ENCODE results near the gene HSFX3. TPM values are rescaled to one million over a fixed set of nuclear protein-coding genes. Genes with fewer than 3 reads are reported as not detected.
A peak's percentile ranks its signal among the peaks of the same experiment; 100 is the strongest.

The HSFX3 gene
- total and polyA plus RNA-seq, 2 experiments from 2014 or later: not detected

- TF ChIP-seq CREB1 (CRISPR knock-in tag; IDR thresholded peaks at IDR 0.05; ENCODE audit: low read depth) (no peak), POLR2AphosphoS5 (IDR thresholded peaks at IDR 0.05; ENCODE audit: low read depth) (no peak)
- TF ChIP-seq, protein P1, sequence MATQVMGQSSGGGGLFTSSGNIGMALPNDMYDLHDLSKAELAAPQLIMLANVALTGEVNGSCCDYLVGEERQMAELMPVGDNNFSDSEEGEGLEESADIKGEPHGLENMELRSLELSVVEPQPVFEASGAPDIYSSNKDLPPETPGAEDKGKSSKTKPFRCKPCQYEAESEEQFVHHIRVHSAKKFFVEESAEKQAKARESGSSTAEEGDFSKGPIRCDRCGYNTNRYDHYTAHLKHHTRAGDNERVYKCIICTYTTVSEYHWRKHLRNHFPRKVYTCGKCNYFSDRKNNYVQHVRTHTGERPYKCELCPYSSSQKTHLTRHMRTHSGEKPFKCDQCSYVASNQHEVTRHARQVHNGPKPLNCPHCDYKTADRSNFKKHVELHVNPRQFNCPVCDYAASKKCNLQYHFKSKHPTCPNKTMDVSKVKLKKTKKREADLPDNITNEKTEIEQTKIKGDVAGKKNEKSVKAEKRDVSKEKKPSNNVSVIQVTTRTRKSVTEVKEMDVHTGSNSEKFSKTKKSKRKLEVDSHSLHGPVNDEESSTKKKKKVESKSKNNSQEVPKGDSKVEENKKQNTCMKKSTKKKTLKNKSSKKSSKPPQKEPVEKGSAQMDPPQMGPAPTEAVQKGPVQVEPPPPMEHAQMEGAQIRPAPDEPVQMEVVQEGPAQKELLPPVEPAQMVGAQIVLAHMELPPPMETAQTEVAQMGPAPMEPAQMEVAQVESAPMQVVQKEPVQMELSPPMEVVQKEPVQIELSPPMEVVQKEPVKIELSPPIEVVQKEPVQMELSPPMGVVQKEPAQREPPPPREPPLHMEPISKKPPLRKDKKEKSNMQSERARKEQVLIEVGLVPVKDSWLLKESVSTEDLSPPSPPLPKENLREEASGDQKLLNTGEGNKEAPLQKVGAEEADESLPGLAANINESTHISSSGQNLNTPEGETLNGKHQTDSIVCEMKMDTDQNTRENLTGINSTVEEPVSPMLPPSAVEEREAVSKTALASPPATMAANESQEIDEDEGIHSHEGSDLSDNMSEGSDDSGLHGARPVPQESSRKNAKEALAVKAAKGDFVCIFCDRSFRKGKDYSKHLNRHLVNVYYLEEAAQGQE (IDR thresholded peaks at IDR 0.05; ENCODE audit: unreplicated experiment): no peak
These were observed 44.1 kb downstream of the HSFX3 start (continued) for GRCh38 chrX:149505671-149506070.

GRCh38 chrX:149504915-149505651, 44.6 kb downstream of the HSFX3 start, which contains the start of gene IDS:
IDS (minus strand) TSS chrX:149505306; CDS start chrX:149505137, 169 bp downstream.
- Histone ChIP-seq H3K27me3 (ENCODE audit: insufficient read depth) (no peaks in the 10 kb centered on the region), H3K36me3 (ENCODE audit: insufficient read depth) (no peaks in the 10 kb centered on the region), H3K9me2 (ENCODE audit: insufficient read depth) (no peaks in the 10 kb centered on the region), H4K20me1 (replicated peaks; ENCODE audit: insufficient read depth) (no peaks in the 10 kb centered on the region), H3K79me2 (replicated peaks; ENCODE audit: insufficient read depth) (no peaks in the 10 kb centered on the region), H3K27ac (ENCODE audit: low read depth) (no peak within 1 kb of the TSS), H3F3A (replicated peaks; ENCODE audit: low read depth) (no peaks in the 10 kb centered on the region), H3K4me3 (peak within 1 kb of the TSS; percentile 48), H2AFZ (peak within 1 kb of the TSS; percentile 81; the same call in 1 of the 2 replicates), H3K4me2 (peak within 1 kb of the TSS; percentile 70), H3K4me1 (ENCODE audit: insufficient read depth) (no peaks in the 10 kb centered on the region)
- no peaks in the 10 kb centered on the region; the same call in 2 of the 3 replicates for H3K9me3 Mint-ChIP-seq
- peaks cover 3% of the 10 kb centered on the region; the same call in 2 of the 3 replicates for H3K36me3 Mint-ChIP-seq (ENCODE audit: low read depth)
- ATAC-seq: peak; percentile 92
- peak within 1 kb of the TSS; percentile 78 for H3K4me3 Mint-ChIP-seq
- TF ChIP-seq, protein P2, sequence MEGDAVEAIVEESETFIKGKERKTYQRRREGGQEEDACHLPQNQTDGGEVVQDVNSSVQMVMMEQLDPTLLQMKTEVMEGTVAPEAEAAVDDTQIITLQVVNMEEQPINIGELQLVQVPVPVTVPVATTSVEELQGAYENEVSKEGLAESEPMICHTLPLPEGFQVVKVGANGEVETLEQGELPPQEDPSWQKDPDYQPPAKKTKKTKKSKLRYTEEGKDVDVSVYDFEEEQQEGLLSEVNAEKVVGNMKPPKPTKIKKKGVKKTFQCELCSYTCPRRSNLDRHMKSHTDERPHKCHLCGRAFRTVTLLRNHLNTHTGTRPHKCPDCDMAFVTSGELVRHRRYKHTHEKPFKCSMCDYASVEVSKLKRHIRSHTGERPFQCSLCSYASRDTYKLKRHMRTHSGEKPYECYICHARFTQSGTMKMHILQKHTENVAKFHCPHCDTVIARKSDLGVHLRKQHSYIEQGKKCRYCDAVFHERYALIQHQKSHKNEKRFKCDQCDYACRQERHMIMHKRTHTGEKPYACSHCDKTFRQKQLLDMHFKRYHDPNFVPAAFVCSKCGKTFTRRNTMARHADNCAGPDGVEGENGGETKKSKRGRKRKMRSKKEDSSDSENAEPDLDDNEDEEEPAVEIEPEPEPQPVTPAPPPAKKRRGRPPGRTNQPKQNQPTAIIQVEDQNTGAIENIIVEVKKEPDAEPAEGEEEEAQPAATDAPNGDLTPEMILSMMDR (conservative IDR thresholded peaks at IDR 0.05; ENCODE audit: low read depth in 2 of 2): 0 out of 4 replicates have a peak, but pooled peaks of 1 of the 2 experiments have one; percentile 3
- TF ChIP-seq CREB1 (CRISPR knock-in tag; IDR thresholded peaks at IDR 0.05; ENCODE audit: low read depth) (peak; percentile 82), POLR2AphosphoS5 (IDR thresholded peaks at IDR 0.05; ENCODE audit: low read depth) (peak; percentile 43), JUNB (IDR thresholded peaks at IDR 0.05; ENCODE audit: unreplicated experiment) (no peak)
- H3K27ac Mint-ChIP-seq: peak within 1 kb of the TSS; percentile 70
- peak; percentile 92 for DNase-seq (ENCODE audit: low spot score)
- peaks cover 14% of the 10 kb centered on the region; the same call in 2 of the 3 replicates for H3K4me1 Mint-ChIP-seq
- H3K27me3 Mint-ChIP-seq (ENCODE audit: insufficient read depth, low read depth, poor library complexity): peaks cover under 1% of the 10 kb centered on the region
